T-cell (primary cell): ENCODE data around the gene SORL1. TPM values are rescaled to one million over a fixed set of nuclear protein-coding genes. Genes with fewer than 3 reads are reported as not detected.
"Not testable (repeated sequence)": the region's sequence is repeated elsewhere in the genome, so short reads cannot be mapped to it uniquely, and the experiment has no call there.

Source experiments
- ATAC-seq, 4 experiments: fragments of 200-7000 bp in 3 of 4; fragments of 150-1000 bp in 1 of 4; cut with Tn5 transposase; replicated peaks in 1 of 4; 1 replicate in 3 of 4; 2 replicates in 1 of 4; pipeline ENCODE4 v1.10.0; 2021; ENCODE audit warnings: moderate library complexity in 3 of 4, mild to moderate bottlenecking in 2 of 4, moderate number of reproducible peaks in 1 of 4
- CTCF ChIA-PET, 2 donors: fragments of 300-600 bp; sonication (Branson Sonifier 250); formaldehyde crosslinking; loops; one replicate each; lab custom pipeline; 2022; ENCODE audit warnings: antibody characterized with exemption in 2 of 2; lab: Charles Lee
- POLR2A ChIA-PET, 2 donors: fragments of 300-600 bp; sonication (Branson Sonifier 250); formaldehyde crosslinking; loops; one replicate each; lab custom pipeline; 2022; ENCODE audit warnings: antibody characterized with exemption in 2 of 2; lab: Charles Lee
- DNase-seq, 35 experiments: peaks; one replicate each; pipeline versions ENCODE4 v3.0.0 to v3.0.0-alpha.2; 2013 to 2023
- H3K27ac ChIP-seq: one replicate; pipeline ENCODE4 v1.5.1; 2013; ENCODE audit warnings: low read length
- H3K27me3 ChIP-seq, 2 experiments: replicated peaks in 1 of 2; 1 replicate in 1 of 2; 2 replicates in 1 of 2; pipeline versions ENCODE4 v1.6.1 to v1.7.0; 2013; ENCODE audit warnings: low read length in 1 of 2, mixed read lengths in 1 of 2; ENCODE audit not compliant: control insufficient read depth in 2 of 2, insufficient read depth in 2 of 2; ENCODE audit errors: extremely low read depth in 1 of 2
- H3K36me3 ChIP-seq, 2 donors: 1 replicate in 1 of 2; 2 replicates in 1 of 2; pipeline versions ENCODE4 v1.6.1 to v1.7.0; 2013; ENCODE audit warnings: low read length in 1 of 2; ENCODE audit not compliant: control insufficient read depth in 2 of 2, insufficient read depth in 1 of 2; ENCODE audit errors: extremely low read depth in 1 of 2
- H3K4me1 ChIP-seq, 2 experiments: 1 replicate in 1 of 2; 2 replicates in 1 of 2; pipeline versions ENCODE4 v1.6.1 to v1.7.0; 2013; ENCODE audit warnings: low read length in 2 of 2, mixed read lengths in 1 of 2; ENCODE audit not compliant: insufficient read depth in 2 of 2, control insufficient read depth in 1 of 2; ENCODE audit errors: extremely low read depth in 1 of 2
- H3K4me3 ChIP-seq, 2 donors: 1 replicate in 1 of 2; 2 replicates in 1 of 2; pipeline versions ENCODE4 v1.5.1 to v1.7.0; 2013; ENCODE audit warnings: mild to moderate bottlenecking in 2 of 2, low read length in 1 of 2, moderate library complexity in 1 of 2; ENCODE audit not compliant: control insufficient read depth in 1 of 2; ENCODE audit errors: extremely low read depth in 1 of 2
- H3K9me3 ChIP-seq: 2 replicates; pipeline ENCODE4 v1.7.0; 2013
- H3K27ac Mint-ChIP-seq, 2 donors: one replicate each; pipeline ENCODE4 v1.8.0; 2020 to 2021; ENCODE audit warnings: mild to moderate bottlenecking in 2 of 2, mixed read lengths in 2 of 2
- H3K27me3 Mint-ChIP-seq, 2 donors: one replicate each; pipeline ENCODE4 v1.8.0; 2021 to 2022; ENCODE audit warnings: mixed read lengths in 2 of 2
- H3K36me3 Mint-ChIP-seq: one replicate; pipeline ENCODE4 v1.8.0; 2021; ENCODE audit warnings: mixed read lengths
- H3K4me1 Mint-ChIP-seq, 3 donors: one replicate each; pipeline ENCODE4 v1.8.0; 2020 to 2022; ENCODE audit warnings: mixed read lengths in 3 of 3, mild to moderate bottlenecking in 1 of 3
- H3K4me3 Mint-ChIP-seq, 3 donors: one replicate each; pipeline ENCODE4 v1.8.0; 2020 to 2022; ENCODE audit warnings: mild to moderate bottlenecking in 3 of 3, mixed read lengths in 3 of 3, moderate library complexity in 3 of 3
- H3K9me3 Mint-ChIP-seq, 3 donors: one replicate each; pipeline ENCODE4 v1.8.0; 2020 to 2022; ENCODE audit warnings: mixed read lengths in 3 of 3
- WGBS: methylation state at CpG from one replicate; pipeline ENCODE4 v1.1.5; 2013; ENCODE audit warnings: missing lambda C conversion rate; ENCODE audit not compliant: insufficient coverage; 5-methylcytosine and 5-hydroxymethylcytosine counted together
- total RNA-seq, 35 experiments: library from RNA in 6 of 35; stranded (reverse) in 6 of 35; fragments of 120-200 nt in 1 of 35; gene quantifications; one replicate each; pipeline versions ENCODE4 v1.2.1 to v1.2.4 and lab custom pipeline; 2013 to 2026

SORL1 gene, protein sequence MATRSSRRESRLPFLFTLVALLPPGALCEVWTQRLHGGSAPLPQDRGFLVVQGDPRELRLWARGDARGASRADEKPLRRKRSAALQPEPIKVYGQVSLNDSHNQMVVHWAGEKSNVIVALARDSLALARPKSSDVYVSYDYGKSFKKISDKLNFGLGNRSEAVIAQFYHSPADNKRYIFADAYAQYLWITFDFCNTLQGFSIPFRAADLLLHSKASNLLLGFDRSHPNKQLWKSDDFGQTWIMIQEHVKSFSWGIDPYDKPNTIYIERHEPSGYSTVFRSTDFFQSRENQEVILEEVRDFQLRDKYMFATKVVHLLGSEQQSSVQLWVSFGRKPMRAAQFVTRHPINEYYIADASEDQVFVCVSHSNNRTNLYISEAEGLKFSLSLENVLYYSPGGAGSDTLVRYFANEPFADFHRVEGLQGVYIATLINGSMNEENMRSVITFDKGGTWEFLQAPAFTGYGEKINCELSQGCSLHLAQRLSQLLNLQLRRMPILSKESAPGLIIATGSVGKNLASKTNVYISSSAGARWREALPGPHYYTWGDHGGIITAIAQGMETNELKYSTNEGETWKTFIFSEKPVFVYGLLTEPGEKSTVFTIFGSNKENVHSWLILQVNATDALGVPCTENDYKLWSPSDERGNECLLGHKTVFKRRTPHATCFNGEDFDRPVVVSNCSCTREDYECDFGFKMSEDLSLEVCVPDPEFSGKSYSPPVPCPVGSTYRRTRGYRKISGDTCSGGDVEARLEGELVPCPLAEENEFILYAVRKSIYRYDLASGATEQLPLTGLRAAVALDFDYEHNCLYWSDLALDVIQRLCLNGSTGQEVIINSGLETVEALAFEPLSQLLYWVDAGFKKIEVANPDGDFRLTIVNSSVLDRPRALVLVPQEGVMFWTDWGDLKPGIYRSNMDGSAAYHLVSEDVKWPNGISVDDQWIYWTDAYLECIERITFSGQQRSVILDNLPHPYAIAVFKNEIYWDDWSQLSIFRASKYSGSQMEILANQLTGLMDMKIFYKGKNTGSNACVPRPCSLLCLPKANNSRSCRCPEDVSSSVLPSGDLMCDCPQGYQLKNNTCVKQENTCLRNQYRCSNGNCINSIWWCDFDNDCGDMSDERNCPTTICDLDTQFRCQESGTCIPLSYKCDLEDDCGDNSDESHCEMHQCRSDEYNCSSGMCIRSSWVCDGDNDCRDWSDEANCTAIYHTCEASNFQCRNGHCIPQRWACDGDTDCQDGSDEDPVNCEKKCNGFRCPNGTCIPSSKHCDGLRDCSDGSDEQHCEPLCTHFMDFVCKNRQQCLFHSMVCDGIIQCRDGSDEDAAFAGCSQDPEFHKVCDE (N-terminal part only)
- total RNA-seq (100 to 1,000 TPM; 361 to 422 (median 392) TPM), total RNA-seq (lab: John Stamatoyannopoulos, UW) (100 to 2,506 (median 770) reads per million in 29 experiments)
- 275 TPM for total RNA-seq (2013)

DNA sequence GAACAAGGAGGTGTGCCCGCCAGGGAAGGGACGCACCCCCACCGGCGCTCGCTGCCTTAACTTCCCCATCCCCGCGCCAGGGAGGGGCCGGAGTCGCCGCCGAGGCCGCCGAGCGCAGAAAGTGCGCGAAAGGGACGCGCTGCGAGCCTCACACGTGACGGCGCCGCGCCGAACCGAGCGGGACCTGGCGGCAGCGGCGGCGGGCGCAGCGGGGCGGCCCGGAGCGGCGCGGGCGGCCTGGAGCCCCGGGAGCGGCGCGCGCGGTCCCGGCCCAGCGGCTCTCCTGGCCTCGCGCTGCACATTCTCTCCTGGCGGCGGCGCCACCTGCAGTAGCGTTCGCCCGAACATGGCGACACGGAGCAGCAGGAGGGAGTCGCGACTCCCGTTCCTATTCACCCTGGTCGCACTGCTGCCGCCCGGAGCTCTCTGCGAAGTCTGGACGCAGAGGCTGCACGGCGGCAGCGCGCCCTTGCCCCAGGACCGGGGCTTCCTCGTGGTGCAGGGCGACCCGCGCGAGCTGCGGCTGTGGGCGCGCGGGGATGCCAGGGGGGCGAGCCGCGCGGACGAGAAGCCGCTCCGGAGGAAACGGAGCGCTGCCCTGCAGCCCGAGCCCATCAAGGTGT lies at the start of gene SORL1:
SORL1 (plus strand) TSS at position 329 of the 623 bp plus-strand sequence; CDS start at position 347, 18 bp downstream.
- H3K27me3 ChIP-seq, result no peaks in the 10 kb centered on the region
- ATAC-seq (peak; percentile 62 to 67 (median 62)), DNase-seq (peak; percentile 48 to 86 (median 71))
- POLR2A ChIA-PET, result interaction anchor here (0.6 to 1.4 kb wide), 9 partner anchors 12 to 36 kb away, joined by 3 to 5 read pairs (median 3); no protein-coding TSS in a partner anchor
- Mint-ChIP-seq H3K27ac (peak within 1 kb of the TSS; percentile 93 to 96), H3K27me3 (no peaks in the 10 kb centered on the region), H3K4me1 (peaks cover 74 to 86% (median 84%) of the 10 kb centered on the region in 3 donors), H3K4me3 (peak within 1 kb of the TSS; percentile 97 to 99 (median 98)), H3K36me3 (peaks cover 50% of the 10 kb centered on the region), H3K9me3 (no peaks in the 10 kb centered on the region)
- H3K9me3 ChIP-seq, result no peaks in the 10 kb centered on the region
- peak within 1 kb of the TSS; percentile 71 to 88 for H3K4me3 ChIP-seq
- peaks cover 49 to 78% of the 10 kb centered on the region in 2 experiments for H3K4me1 ChIP-seq
- under 1% methylated on average over 72 of the region's 89 CpGs for WGBS
- peak within 1 kb of the TSS; percentile 83 for H3K27ac ChIP-seq
- CTCF ChIA-PET, result interaction anchor here (0.5 to 2.4 kb wide), 6 partner anchors 16 to 130 kb away, joined by 3 to 8 read pairs (median 4); no protein-coding TSS in a partner anchor
- peaks cover 0 to 15% of the 10 kb centered on the region in 2 donors for H3K36me3 ChIP-seq

DNA sequence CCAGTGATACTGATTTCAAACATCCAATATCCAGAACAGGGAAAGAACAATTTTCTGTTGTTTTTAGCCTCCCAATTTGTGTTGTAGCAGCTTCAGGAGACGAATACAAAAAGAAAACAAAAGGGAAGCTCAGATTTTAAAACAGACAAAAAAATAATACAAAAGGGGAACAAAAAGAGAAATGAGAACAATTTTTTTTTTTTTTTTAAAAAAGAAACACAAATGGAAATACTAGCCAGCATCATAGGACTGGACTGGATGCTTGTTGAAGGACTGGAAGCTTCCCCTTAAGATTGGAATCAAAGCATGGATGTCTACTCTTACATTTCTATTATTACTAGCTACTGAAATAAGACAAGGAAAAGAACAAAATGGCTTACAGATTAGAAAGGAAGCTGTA lies 46.5 kb upstream of the SORL1 start:
- H3K27me3 ChIP-seq, result no peaks in the 10 kb centered on the region
- WGBS, result no CpG with 5 or more reads among the region's 1 CpG
- H3K4me1 Mint-ChIP-seq, result peaks cover 4 to 17% (median 12%) of the 10 kb centered on the region in 3 donors
- H3K27ac ChIP-seq, result no peak overlapping the region
- peaks cover 2% of the 10 kb centered on the region for H3K36me3 Mint-ChIP-seq
- H3K4me1 ChIP-seq, result no peaks in the 10 kb centered on the region
- H3K4me3 Mint-ChIP-seq, result no peak overlapping the region
- POLR2A ChIA-PET, result interaction anchor here (0.6 to 0.7 kb wide), 5 partner anchors 9 to 133 kb away, joined by 3 to 6 read pairs (median 3); no protein-coding TSS in a partner anchor
- peak overlapping the region in 1 of 2 donors; percentile 23 for H3K27ac Mint-ChIP-seq
- H3K36me3 ChIP-seq, result no peaks in the 10 kb centered on the region
- H3K4me3 ChIP-seq, result no peak overlapping the region
- CTCF ChIA-PET, result interaction anchor here (0.6 to 1.0 kb wide), 3 partner anchors 78 to 113 kb away, joined by 3 to 5 read pairs (median 3); no protein-coding TSS in a partner anchor
- no peak for ATAC-seq
- H3K27me3 Mint-ChIP-seq, result no peaks in the 10 kb centered on the region
- peaks cover 0 to 14% (median 0%) of the 10 kb centered on the region in 3 donors for H3K9me3 Mint-ChIP-seq
- no peaks in the 10 kb centered on the region for H3K9me3 ChIP-seq
- no peak for DNase-seq

DNA sequence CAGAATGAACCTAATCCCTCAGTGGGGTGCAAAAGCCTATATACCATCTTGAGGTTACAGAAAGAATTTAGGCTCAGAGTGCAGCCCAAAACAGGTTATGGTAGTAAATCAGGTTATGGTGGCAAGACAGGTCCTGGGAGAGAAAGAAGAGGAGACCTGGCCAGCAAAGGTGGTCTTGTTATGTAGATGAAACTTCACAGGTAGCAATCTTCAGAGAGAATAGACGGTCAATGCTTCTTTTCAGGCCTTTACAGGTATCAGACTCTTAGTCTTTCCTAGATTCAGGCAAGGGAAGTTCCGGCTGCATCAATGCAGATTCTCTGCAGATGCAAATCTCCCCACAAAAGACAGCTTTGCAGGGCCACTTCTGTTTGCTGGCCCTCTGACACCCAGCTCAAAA lies 45.8 kb upstream of the SORL1 start:
- ChIA-PET POLR2A (interaction anchor here (0.6 kb wide), 2 partner anchors 19 to 1677 kb away, joined by 3 to 4 read pairs; no protein-coding TSS in a partner anchor), CTCF (interaction anchor here (0.6 to 1.1 kb wide), 5 partner anchors 21 to 114 kb away, joined by 3 to 5 read pairs (median 3); no protein-coding TSS in a partner anchor)
- 80% methylated on average over 1 of the region's 2 CpGs for WGBS
- Histone ChIP-seq H3K27me3 (no peaks in the 10 kb centered on the region), H3K36me3 (no peaks in the 10 kb centered on the region), H3K4me1 (no peaks in the 10 kb centered on the region), H3K4me3 (no peak overlapping the region), H3K9me3 (no peaks in the 10 kb centered on the region), H3K27ac (no peak overlapping the region)
- DNase-seq (no peak), ATAC-seq (no peak)
- peak overlapping the region in 1 of 2 donors; percentile 23 for H3K27ac Mint-ChIP-seq
- H3K4me3 Mint-ChIP-seq, result no peak overlapping the region
- peaks cover 2% of the 10 kb centered on the region for H3K36me3 Mint-ChIP-seq
- H3K4me1 Mint-ChIP-seq, result peaks cover 6 to 18% (median 12%) of the 10 kb centered on the region in 3 donors
- peaks cover 0 to 10% (median 0%) of the 10 kb centered on the region in 3 donors for H3K9me3 Mint-ChIP-seq
- H3K27me3 Mint-ChIP-seq, result no peaks in the 10 kb centered on the region

DNA sequence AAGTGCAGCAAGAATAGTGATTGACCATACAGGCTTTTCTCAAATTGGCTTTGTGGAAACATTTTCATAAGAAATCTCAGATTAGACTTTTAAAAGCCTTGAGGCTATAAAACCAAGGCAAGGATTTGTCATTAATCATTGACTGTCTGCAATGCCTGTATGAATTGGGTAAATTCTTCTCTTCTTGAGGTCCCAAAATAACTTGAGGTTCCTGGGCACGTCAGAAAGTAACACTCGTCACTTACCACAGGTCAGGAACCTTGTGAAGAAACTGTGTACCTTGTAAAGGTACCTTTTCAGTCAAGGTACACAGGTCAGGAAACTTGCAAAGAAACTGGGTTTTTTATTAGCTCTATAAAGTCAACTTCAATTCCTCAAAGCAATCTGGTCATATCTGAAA lies 43.3 kb upstream of the SORL1 start:
- H3K4me3 ChIP-seq, result no peak overlapping the region
- no peaks in the 10 kb centered on the region for H3K4me1 ChIP-seq
- no peaks in the 10 kb centered on the region for H3K36me3 ChIP-seq
- no peak overlapping the region for H3K4me3 Mint-ChIP-seq
- H3K27ac Mint-ChIP-seq, result no peak overlapping the region
- CTCF ChIA-PET, result interaction anchor here (0.6 kb wide), 3 partner anchors 86 to 256 kb away, joined by 3 to 5 read pairs (median 4); no protein-coding TSS in a partner anchor
- H3K9me3 Mint-ChIP-seq, result no peaks in the 10 kb centered on the region
- ATAC-seq, result no peak
- POLR2A ChIA-PET, result interaction anchor here (0.6 to 1.1 kb wide), 5 partner anchors 9 to 203 kb away, joined by 3 to 4 read pairs (median 3); partner anchors contain the start of gene SC5D (in 1 of the 2)
- H3K27me3 Mint-ChIP-seq, result no peaks in the 10 kb centered on the region
- 92% methylated on average over 2 of the region's 2 CpGs for WGBS
- no peaks in the 10 kb centered on the region for H3K27me3 ChIP-seq
- no peak for DNase-seq
- no peaks in the 10 kb centered on the region for H3K9me3 ChIP-seq
- H3K4me1 Mint-ChIP-seq, result peaks cover 8 to 25% (median 23%) of the 10 kb centered on the region in 3 donors
- no peak overlapping the region for H3K27ac ChIP-seq
- no peaks in the 10 kb centered on the region for H3K36me3 Mint-ChIP-seq

DNA sequence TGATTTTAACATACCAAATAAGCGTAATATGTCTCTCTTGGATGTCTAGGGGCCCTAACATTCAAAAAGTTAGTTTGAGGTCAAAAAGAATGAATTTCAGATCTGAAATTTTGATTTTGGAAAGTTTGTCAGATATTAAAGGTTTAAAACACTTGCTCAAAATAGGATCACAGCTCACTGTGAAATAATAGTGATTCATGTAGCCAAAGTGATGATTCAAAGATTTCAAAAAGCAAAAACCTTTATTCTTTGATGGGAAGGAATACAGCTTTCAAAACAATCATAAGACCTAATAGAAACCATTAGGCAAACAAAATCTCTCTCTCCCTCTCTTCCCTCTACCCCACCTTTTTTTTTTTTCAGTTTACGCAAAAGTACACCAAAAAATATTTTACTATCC lies 42.1 kb upstream of the SORL1 start:
- WGBS, result no CpG with 5 or more reads among the region's 2 CpGs
- peak overlapping the region in 1 of 2 donors; percentile 22 for H3K27ac Mint-ChIP-seq
- H3K36me3 Mint-ChIP-seq, ATAC-seq, H3K4me3 Mint-ChIP-seq, CTCF ChIA-PET, H3K36me3 ChIP-seq, H3K9me3 ChIP-seq, H3K4me1 ChIP-seq, H3K4me3 ChIP-seq, H3K27me3 ChIP-seq, DNase-seq, H3K9me3 Mint-ChIP-seq, H3K27ac ChIP-seq, H3K27me3 Mint-ChIP-seq: not testable (repeated sequence)
- H3K4me1 Mint-ChIP-seq, result peaks cover 8 to 28% (median 24%) of the 10 kb centered on the region in 3 donors
- POLR2A ChIA-PET, result interaction anchor here in 1 of 2 donors (0.6 kb wide), 1 partner anchor 115 kb away, joined by 7 read pairs; no protein-coding TSS in a partner anchor
